HG02571 (cell line): ENCODE results near the gene PKDREJ.
"Not testable (repeated sequence)": the region's sequence is repeated elsewhere in the genome, so short reads cannot be mapped to it uniquely, and the experiment has no call there.

Experiments
- ATAC-seq: cut with Tn5 transposase; IDR thresholded peaks from one replicate; pipeline ENCODE4 v1.9.1; 2021; ENCODE audit warnings: mild to moderate bottlenecking, moderate library complexity; ENCODE audit not compliant: unreplicated experiment

The PKDREJ gene

GRCh38 chr22:46269564-46269963, 6.4 kb upstream of the PKDREJ start:
- no peak for ATAC-seq

- peak; percentile 61 for ATAC-seq
Observed at GRCh38 chr22:46267431-46268279, 4.5 kb upstream of the PKDREJ start, which contains the start of gene TTC38. Gene TTC38 (plus strand): TSS chr22:46268008. CDS start chr22:46268040, 32 bp downstream.

- ATAC-seq = not testable (repeated sequence)
Observed at GRCh38 chr22:46265627-46266026, 2.5 kb upstream of the PKDREJ start.

- ATAC-seq = not testable (repeated sequence)
Observed at GRCh38 chr22:46264520-46264919, 1.4 kb upstream of the PKDREJ start.

GRCh38 chr22:46262449-46263215, 511 bp downstream of the PKDREJ start:
- ATAC-seq = no peak

- ATAC-seq = no peak
Observed at GRCh38 chr22:46260038-46260437, 3.1 kb downstream of the PKDREJ start.

GRCh38 chr22:46259374-46259773, 3.8 kb downstream of the PKDREJ start:
- no peak for ATAC-seq

- ATAC-seq = no peak
Observed at GRCh38 chr22:46256358-46256958, 6.7 kb downstream of the PKDREJ start.

GRCh38 chr22:46251816-46252380, 11.2 kb downstream of the PKDREJ start:
- ATAC-seq = no peak

GRCh38 chr22:46251266-46251665, 11.9 kb downstream of the PKDREJ start:
- no peak for ATAC-seq

- ATAC-seq = no peak
Observed at GRCh38 chr22:46250783-46251125, 12.4 kb downstream of the PKDREJ start.

GRCh38 chr22:46250035-46250782, 12.9 kb downstream of the PKDREJ start, which contains the start of gene CDPF1:
Gene CDPF1 (minus strand): TSS chr22:46250293. CDS start chr22:46248284, 2,009 bp downstream.
- peak; percentile 81 for ATAC-seq

GRCh38 chr22:46247443-46247975, 15.6 kb downstream of the PKDREJ start:
- ATAC-seq = no peak

- no peak for ATAC-seq
Observed at GRCh38 chr22:46246178-46246577, 17.0 kb downstream of the PKDREJ start.

- ATAC-seq = no peak
Observed at GRCh38 chr22:46245511-46245910, 17.6 kb downstream of the PKDREJ start.

GRCh38 chr22:46244771-46245170, 18.4 kb downstream of the PKDREJ start:
- ATAC-seq = no peak

- ATAC-seq = no peak
Observed at GRCh38 chr22:46242076-46242475, 21.1 kb downstream of the PKDREJ start.

GRCh38 chr22:46241396-46242007, 21.6 kb downstream of the PKDREJ start:
- no peak for ATAC-seq

- no peak for ATAC-seq
Observed at GRCh38 chr22:46240907-46241306, 22.2 kb downstream of the PKDREJ start.

- no peak for ATAC-seq
Observed at GRCh38 chr22:46240506-46240905, 22.6 kb downstream of the PKDREJ start.
